Naive thymus-derived CD8-positive, alpha-beta T cell (primary cell): ENCODE data around the gene TDRD10. TPM values are rescaled to one million over a fixed set of nuclear protein-coding genes. Genes with fewer than 3 reads are reported as not detected.
A peak's percentile ranks its signal among the peaks of the same experiment; 100 is the strongest.
"Not testable (repeated sequence)": the region's sequence is repeated elsewhere in the genome, so short reads cannot be mapped to it uniquely, and the experiment has no call there.

Experiments
- ATAC-seq, 2 donors: fragments of 150-1000 bp; cut with Tn5 transposase in 1 of 2; sonication (Bioruptor Pico), chemical (Tn5 transposase) in 1 of 2; 1 replicate in 1 of 2; 2 replicates in 1 of 2; pipeline ENCODE4 v1.10.0; 2021; ENCODE audit warnings: mild to moderate bottlenecking in 2 of 2, moderate library complexity in 2 of 2
- POLR2A ChIA-PET: fragments of 350-600 bp; sonication (Branson Sonifier 250); formaldehyde crosslinking; loops from one replicate; lab custom pipeline; 2021; ENCODE audit warnings: antibody characterized with exemption; lab: Charles Lee
- DNase-seq, 10 donors: peaks; one replicate each; pipeline versions ENCODE4 v3.0.0 to v3.0.0-alpha.2; 2020 to 2022
- H3K27ac Mint-ChIP-seq, 10 donors: one replicate each; pipeline ENCODE4 v1.8.0; 2020 to 2022; ENCODE audit warnings: mild to moderate bottlenecking in 10 of 10, mixed read lengths in 10 of 10, moderate library complexity in 4 of 10, inconsistent platforms in 1 of 10
- H3K27me3 Mint-ChIP-seq, 5 donors: one replicate each; pipeline ENCODE4 v1.8.0; 2021 to 2022; ENCODE audit warnings: mixed read lengths in 5 of 5
- H3K36me3 Mint-ChIP-seq, 3 donors: one replicate each; pipeline ENCODE4 v1.8.0; 2020 to 2022; ENCODE audit warnings: mixed read lengths in 3 of 3, mild to moderate bottlenecking in 2 of 3, inconsistent platforms in 1 of 3
- H3K4me1 Mint-ChIP-seq, 4 donors: one replicate each; pipeline ENCODE4 v1.8.0; 2021 to 2022; ENCODE audit warnings: mixed read lengths in 4 of 4
- H3K4me3 Mint-ChIP-seq, 10 donors: one replicate each; pipeline ENCODE4 v1.8.0; 2020 to 2022; ENCODE audit warnings: mild to moderate bottlenecking in 10 of 10, mixed read lengths in 10 of 10, moderate library complexity in 6 of 10, inconsistent platforms in 1 of 10
- H3K9me3 Mint-ChIP-seq, 9 donors: one replicate each; pipeline ENCODE4 v1.8.0; 2020 to 2022; ENCODE audit warnings: mixed read lengths in 9 of 9, mild to moderate bottlenecking in 3 of 9, inconsistent platforms in 1 of 9, moderate library complexity in 1 of 9
- polyA plus RNA-seq, 3 donors: library from polyadenylated mRNA; unstranded; fragments of 300-500 nt; fragmentation: Illumina TruSeq; gene quantifications; one replicate each; pipeline ENCODE4 v1.2.3, GENCODE V29; 2021
- total RNA-seq, 8 experiments: library from RNA in 2 of 8; stranded (reverse) in 2 of 8; gene quantifications; one replicate each; pipeline ENCODE4 v1.2.3 and lab custom pipeline; 2021 to 2026

TDRD10 gene
- total and polyA plus RNA-seq, 5 experiments from 2014 or later: not detected

- Mint-ChIP-seq H3K36me3 (no peaks in the 10 kb centered on the region), H3K27ac (peak overlapping the region in 1 of 10 donors; percentile 53), H3K9me3 (no peaks in the 10 kb centered on the region), H3K4me3 (no peak overlapping the region), H3K4me1 (peaks cover 2 to 5% (median 2%) of the 10 kb centered on the region in 4 donors), H3K27me3 (peaks cover 0 to 8% (median 2%) of the 10 kb centered on the region in 5 donors)
- ATAC-seq (no peak), DNase-seq (no peak)
- POLR2A ChIA-PET: interaction anchor here (0.7 kb wide), 1 partner anchor 51 kb away, joined by 3 read pairs; no protein-coding TSS in a partner anchor
These were observed 17.8 kb upstream of the TDRD10 start for GRCh38 chr1:154483941-154484803.

GRCh38 chr1:154485106-154485505 is 16.9 kb upstream of the TDRD10 start:
- DNase-seq (no peak), ATAC-seq (no peak)
- Mint-ChIP-seq H3K36me3 (no peaks in the 10 kb centered on the region), H3K27ac (peak overlapping the region in 1 of 10 donors; percentile 41), H3K4me3 (no peak overlapping the region), H3K4me1 (peaks cover 0 to 2% (median under 1%) of the 10 kb centered on the region in 4 donors), H3K27me3 (peaks cover 0 to 8% (median 3%) of the 10 kb centered on the region in 5 donors), H3K9me3 (no peaks in the 10 kb centered on the region)
- POLR2A ChIA-PET: interaction anchor here (0.8 to 1.0 kb wide), 2 partner anchors 9 to 12 kb away, joined by 3 to 5 read pairs; no protein-coding TSS in a partner anchor

GRCh38 chr1:154485910-154486496 is 16.0 kb upstream of the TDRD10 start:
- POLR2A ChIA-PET: interaction anchor here (1.0 kb wide), 1 partner anchor 11 kb away, joined by 3 read pairs; no protein-coding TSS in a partner anchor
- peaks cover 0 to 7% (median 2%) of the 10 kb centered on the region in 4 donors for H3K4me1 Mint-ChIP-seq

GRCh38 chr1:154486756-154487155 is 15.3 kb upstream of the TDRD10 start:
- DNase-seq, H3K27ac Mint-ChIP-seq, H3K9me3 Mint-ChIP-seq, POLR2A ChIA-PET, ATAC-seq, H3K27me3 Mint-ChIP-seq, H3K4me3 Mint-ChIP-seq, H3K36me3 Mint-ChIP-seq: not testable (repeated sequence)
- peaks cover 0 to 10% (median 3%) of the 10 kb centered on the region in 4 donors for H3K4me1 Mint-ChIP-seq

More at GRCh38 chr1:154485910-154486496, 16.0 kb upstream of the TDRD10 start:
- Mint-ChIP-seq H3K4me3 (no peak overlapping the region), H3K9me3 (no peaks in the 10 kb centered on the region), H3K36me3 (no peaks in the 10 kb centered on the region), H3K27me3 (peaks cover 0 to 8% (median 3%) of the 10 kb centered on the region in 5 donors), H3K27ac (peak overlapping the region in 2 of 10 donors; percentile 31 to 63)
- no peak for ATAC-seq
- no peak for DNase-seq

- no peak for ATAC-seq
- Mint-ChIP-seq H3K4me1 (peaks cover 10 to 32% (median 19%) of the 10 kb centered on the region in 4 donors), H3K27me3 (peaks cover 0 to 3% (median 0%) of the 10 kb centered on the region in 5 donors), H3K4me3 (no peak overlapping the region), H3K27ac (no peak overlapping the region), H3K36me3 (no peaks in the 10 kb centered on the region), H3K9me3 (no peaks in the 10 kb centered on the region)
- POLR2A ChIA-PET: no interaction called here
- no peak for DNase-seq
These were observed 13.1 kb upstream of the TDRD10 start for GRCh38 chr1:154488922-154489321.

GRCh38 chr1:154489695-154490274 is 12.2 kb upstream of the TDRD10 start:
- peaks cover 10 to 36% (median 20%) of the 10 kb centered on the region in 4 donors for H3K4me1 Mint-ChIP-seq
- H3K9me3 Mint-ChIP-seq: no peaks in the 10 kb centered on the region
- no peaks in the 10 kb centered on the region for H3K36me3 Mint-ChIP-seq
- POLR2A ChIA-PET: no interaction called here
- ATAC-seq (no peak), DNase-seq (no peak)
- peaks cover 0 to 3% (median 0%) of the 10 kb centered on the region in 5 donors for H3K27me3 Mint-ChIP-seq
- no peak overlapping the region for H3K4me3 Mint-ChIP-seq
- H3K27ac Mint-ChIP-seq: no peak overlapping the region

- Mint-ChIP-seq H3K4me1 (peaks cover 10 to 41% (median 20%) of the 10 kb centered on the region in 4 donors), H3K4me3 (no peak overlapping the region), H3K27ac (peak overlapping the region in 3 of 10 donors; percentile 1 to 65 (median 17)), H3K9me3 (no peaks in the 10 kb centered on the region), H3K27me3 (peaks cover 0 to 3% (median 0%) of the 10 kb centered on the region in 5 donors), H3K36me3 (no peaks in the 10 kb centered on the region)
- ATAC-seq: no peak
- no peak for DNase-seq
- POLR2A ChIA-PET: no interaction called here
These were observed 11.7 kb upstream of the TDRD10 start for GRCh38 chr1:154490317-154490716.

GRCh38 chr1:154492115-154492514 is 9.9 kb upstream of the TDRD10 start:
- H3K27me3 Mint-ChIP-seq: peaks cover 0 to 3% (median 0%) of the 10 kb centered on the region in 5 donors
- no peaks in the 10 kb centered on the region for H3K36me3 Mint-ChIP-seq
- H3K27ac Mint-ChIP-seq: peak overlapping the region in 4 of 10 donors; percentile 9 to 65 (median 39)
- peaks cover 14 to 59% (median 31%) of the 10 kb centered on the region in 4 donors for H3K4me1 Mint-ChIP-seq
- no peaks in the 10 kb centered on the region for H3K9me3 Mint-ChIP-seq
- DNase-seq (no peak), ATAC-seq (no peak)
- POLR2A ChIA-PET: interaction anchor here (0.6 kb wide), 2 partner anchors 116 to 414 kb away, joined by 3 to 5 read pairs; no protein-coding TSS in a partner anchor
- H3K4me3 Mint-ChIP-seq: no peak overlapping the region

GRCh38 chr1:154493276-154493675 is 8.7 kb upstream of the TDRD10 start:
- H3K27me3 Mint-ChIP-seq: peaks cover 0 to 3% (median 0%) of the 10 kb centered on the region in 5 donors
- peak overlapping the region in 5 of 10 donors; percentile 2 to 85 (median 58) for H3K27ac Mint-ChIP-seq
- H3K4me1 Mint-ChIP-seq: peaks cover 15 to 65% (median 35%) of the 10 kb centered on the region in 4 donors
- H3K9me3 Mint-ChIP-seq: no peaks in the 10 kb centered on the region
- POLR2A ChIA-PET: interaction anchor here (0.6 to 0.9 kb wide), 2 partner anchors 8 to 503 kb away, joined by 4 to 5 read pairs; no protein-coding TSS in a partner anchor
- DNase-seq (peak in 2 of 10 donors; percentile 16 to 30), ATAC-seq (peak; percentile 49 to 65)
- H3K4me3 Mint-ChIP-seq: peak overlapping the region; percentile 3 to 80 (median 52)
- H3K36me3 Mint-ChIP-seq: no peaks in the 10 kb centered on the region

GRCh38 chr1:154495496-154496273 is 6.3 kb upstream of the TDRD10 start:
- peaks cover 6 to 16% (median 10%) of the 10 kb centered on the region in 5 donors for H3K27me3 Mint-ChIP-seq
- H3K36me3 Mint-ChIP-seq: no peaks in the 10 kb centered on the region
- no peak for ATAC-seq
- H3K4me3 Mint-ChIP-seq: peak overlapping the region in 3 of 10 donors; percentile 26 to 47 (median 33)
- no peaks in the 10 kb centered on the region for H3K9me3 Mint-ChIP-seq
- no peak for DNase-seq
- H3K27ac Mint-ChIP-seq: peak overlapping the region in 6 of 10 donors; percentile 15 to 65 (median 44)
- peaks cover 13 to 59% (median 35%) of the 10 kb centered on the region in 4 donors for H3K4me1 Mint-ChIP-seq
- POLR2A ChIA-PET: interaction anchor here (1.1 kb wide), 1 partner anchor 28 kb away, joined by 3 read pairs; no protein-coding TSS in a partner anchor

GRCh38 chr1:154496383-154496782 is 5.6 kb upstream of the TDRD10 start:
- DNase-seq: no peak
- H3K27ac Mint-ChIP-seq: peak overlapping the region in 4 of 10 donors; percentile 12 to 80 (median 53)
- peaks cover 0 to 2% (median 0%) of the 10 kb centered on the region in 9 donors for H3K9me3 Mint-ChIP-seq
- H3K36me3 Mint-ChIP-seq: no peaks in the 10 kb centered on the region
- H3K4me3 Mint-ChIP-seq: peak overlapping the region in 1 of 10 donors; percentile 53
- H3K27me3 Mint-ChIP-seq: peaks cover 7 to 23% (median 17%) of the 10 kb centered on the region in 5 donors
- peaks cover 15 to 60% (median 36%) of the 10 kb centered on the region in 4 donors for H3K4me1 Mint-ChIP-seq
- ATAC-seq: no peak
- POLR2A ChIA-PET: interaction anchor here (0.6 to 1.1 kb wide), 3 partner anchors 11 to 29 kb away, joined by 3 to 6 read pairs (median 3); no protein-coding TSS in a partner anchor
